OCI-M2 (cell line): Measurements from ENCODE around the gene FTO.
"Not testable (repeated sequence)": the region's sequence is repeated elsewhere in the genome, so short reads cannot be mapped to it uniquely, and the experiment has no call there.

Experiments used
- DNase-seq: peaks from one replicate; lab custom pipeline; 2025; ENCODE audit not compliant: unreplicated experiment; lab: John Stamatoyannopoulos, UW

The FTO gene

GRCh38 chr16:54171626-54172537, 467.9 kb downstream of the FTO start:
- DNase-seq: no peak

- no peak for DNase-seq
Observed at GRCh38 chr16:54173490-54173889, 469.5 kb downstream of the FTO start.

GRCh38 chr16:54174201-54174600, 470.2 kb downstream of the FTO start:
- DNase-seq: no peak

GRCh38 chr16:54174750-54175149, 470.8 kb downstream of the FTO start:
- DNase-seq: no peak

- DNase-seq: no peak
Observed at GRCh38 chr16:54175169-54175551, 471.2 kb downstream of the FTO start.

GRCh38 chr16:54175552-54176375, 471.8 kb downstream of the FTO start:
- no peak for DNase-seq

GRCh38 chr16:54176376-54176901, 472.5 kb downstream of the FTO start:
- DNase-seq: no peak

GRCh38 chr16:54177052-54177861, 473.3 kb downstream of the FTO start:
- no peak for DNase-seq

- no peak for DNase-seq
Observed at GRCh38 chr16:54177862-54178477, 474.0 kb downstream of the FTO start.

GRCh38 chr16:54178478-54178976, 474.6 kb downstream of the FTO start:
- no peak for DNase-seq

GRCh38 chr16:54180421-54181359, 476.7 kb downstream of the FTO start:
- DNase-seq: no peak

- not testable (repeated sequence) for DNase-seq
Observed at GRCh38 chr16:54181683-54182329, 477.9 kb downstream of the FTO start.

- DNase-seq: no peak
Observed at GRCh38 chr16:54185045-54185444, 481.1 kb downstream of the FTO start.

GRCh38 chr16:54191163-54191562, 487.2 kb downstream of the FTO start:
- no peak for DNase-seq

- no peak for DNase-seq
Observed at GRCh38 chr16:54191592-54191991, 487.6 kb downstream of the FTO start.

- no peak for DNase-seq
Observed at GRCh38 chr16:54193013-54193664, 489.2 kb downstream of the FTO start.

- no peak for DNase-seq
Observed at GRCh38 chr16:54193665-54194333, 489.8 kb downstream of the FTO start.

- no peak for DNase-seq
Observed at GRCh38 chr16:54194334-54194743, 490.4 kb downstream of the FTO start.
